Measurements from ENCODE around the gene KIF1A. TPM values are rescaled to one million over a fixed set of nuclear protein-coding genes. Genes with fewer than 3 reads are reported as not detected.

The KIF1A gene
- polyA plus RNA-seq, 1 donor (not counting 4 experiments of a cell fraction or from before 2014, with no cell fraction given), result not detected

DNA sequence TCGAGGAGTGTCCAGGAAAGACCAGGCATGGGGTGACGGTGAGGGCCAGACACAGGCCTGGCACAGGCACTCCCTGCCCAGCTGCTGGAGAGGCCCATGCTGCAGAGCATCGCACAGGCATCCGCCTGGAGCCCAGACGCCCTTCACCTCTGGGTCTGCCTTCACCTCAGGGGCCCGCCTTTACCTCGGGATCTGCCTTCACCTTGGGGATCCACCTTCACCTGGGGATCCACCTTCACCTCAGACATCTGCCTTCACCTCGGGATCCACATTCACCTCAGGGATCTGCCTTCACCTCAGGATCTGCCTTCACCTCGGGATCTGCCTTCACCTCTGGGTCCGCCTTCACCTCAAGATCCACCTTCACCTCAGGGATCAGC lies 7.7 kb downstream of the KIF1A start:
- dilution Hi-C loops (cut with MboI; ENCODE audit: extremely low pct_ligation_motif_present, low sequenced_read_pairs), result no loop called here
- H3K4me2 ChIP-seq (ENCODE audit: control insufficient read depth, extremely low read depth, insufficient read depth, low read depth, low read length), result no peak overlapping the region
- no peak overlapping the region for H3K27ac ChIP-seq (ENCODE audit: control insufficient read depth, insufficient read depth, low read length)
- H3K36me3 ChIP-seq (ENCODE audit: control insufficient read depth in 2 of 2, extremely low read depth in 1 of 2, insufficient read depth in 2 of 2, low read length in 2 of 2), result no peaks in the 10 kb centered on the region
- H2AFZ ChIP-seq (ENCODE audit: control insufficient read depth, low read length), result no peak overlapping the region
- peaks cover 3% of the 10 kb centered on the region for H3K27me3 ChIP-seq (ENCODE audit: control insufficient read depth, extremely low read depth, insufficient read depth, low read length)
- no peak overlapping the region for H3K4me3 ChIP-seq (ENCODE audit: control insufficient read depth in 2 of 3, extremely low read depth in 1 of 3, insufficient read depth in 2 of 3, low read depth in 1 of 3, low read length in 3 of 3)
- DNase-seq (ENCODE audit: low read depth, low spot score), result no peak
- H3K4me1 ChIP-seq (ENCODE audit: control insufficient read depth, extremely low read depth, insufficient read depth, low read length), result no peaks in the 10 kb centered on the region
- peaks cover 11% of the 10 kb centered on the region for H3K9me3 ChIP-seq (ENCODE audit: control insufficient read depth, low read depth, low read length)
- no peak overlapping the region for H3K9ac ChIP-seq (ENCODE audit: control insufficient read depth, extremely low read depth, insufficient read depth, low read length)
- TF ChIP-seq EZH2 (IDR thresholded peaks at IDR 0.05; ENCODE audit: low read length), result no peak
- TF ChIP-seq CTCF (optimal IDR thresholded peaks at IDR 0.05 in 1 of 3, IDR thresholded peaks at IDR 0.05 in 1 of 3, conservative IDR thresholded peaks at IDR 0.05 in 1 of 3; ENCODE audit: extremely low read depth in 1 of 3, insufficient read depth in 2 of 3, low read length in 3 of 3), result no peak
- FAIRE-seq, result no peak
- H3K79me2 ChIP-seq (ENCODE audit: control insufficient read depth, insufficient read depth, low read length), result no peaks in the 10 kb centered on the region
- H3K9me1 ChIP-seq (ENCODE audit: control insufficient read depth, extremely low read depth, insufficient read depth, low read length), result no peaks in the 10 kb centered on the region
- H4K20me1 ChIP-seq (ENCODE audit: control insufficient read depth, extremely low read depth, insufficient read depth, low read length), result no peaks in the 10 kb centered on the region

DNA sequence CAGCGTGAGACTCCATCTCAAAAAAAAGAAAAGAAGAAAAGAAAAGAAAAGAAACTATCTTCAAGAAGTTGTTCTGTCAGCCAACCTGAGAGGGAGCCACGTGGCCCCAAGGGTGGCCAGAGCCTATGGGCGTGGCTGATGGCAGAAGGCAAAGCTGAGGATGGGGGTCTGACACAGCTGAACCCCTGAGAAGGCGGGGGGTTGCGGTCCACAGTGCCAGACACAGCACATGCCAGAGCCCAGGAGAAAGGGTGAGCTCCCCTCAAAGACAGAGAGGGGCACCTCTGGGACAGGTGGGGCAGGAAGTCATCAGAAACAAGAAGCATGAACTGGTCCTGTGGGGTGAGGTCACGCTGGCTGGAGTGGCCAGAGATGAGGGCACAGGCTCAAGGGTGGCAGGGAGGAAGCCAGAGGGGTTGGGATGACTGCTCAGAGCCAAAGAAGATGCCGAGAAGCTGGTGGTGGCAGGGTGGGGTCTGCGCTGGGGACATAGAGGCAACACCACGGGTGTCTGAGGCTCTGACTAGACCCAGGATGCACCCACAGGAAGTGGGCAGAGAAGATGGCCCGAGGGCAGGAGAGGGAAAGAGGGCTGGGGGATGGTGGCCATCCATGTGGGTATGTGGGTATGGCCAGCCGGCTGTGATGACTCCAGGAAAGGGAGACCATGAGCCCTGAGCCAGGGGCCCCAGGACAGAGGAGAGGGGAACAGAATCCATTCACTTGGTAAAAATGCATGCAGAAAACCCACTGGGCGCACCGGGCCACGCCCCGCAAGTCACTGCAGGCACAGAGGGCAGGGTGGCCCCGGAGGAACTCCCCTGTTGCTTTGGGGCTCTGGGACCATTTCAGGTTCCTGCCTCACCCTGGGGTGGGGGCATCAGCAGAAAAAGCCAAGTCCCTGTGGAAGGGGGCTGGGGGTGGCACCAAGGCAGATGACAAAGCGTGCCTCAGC lies 8.4 kb downstream of the KIF1A start:
- H3K79me2 ChIP-seq (ENCODE audit: control insufficient read depth, insufficient read depth, low read length), result no peaks in the 10 kb centered on the region
- H3K9me1 ChIP-seq (ENCODE audit: control insufficient read depth, extremely low read depth, insufficient read depth, low read length), result no peaks in the 10 kb centered on the region
- TF ChIP-seq EZH2 (IDR thresholded peaks at IDR 0.05; ENCODE audit: low read length) (no peak), CTCF (optimal IDR thresholded peaks at IDR 0.05 in 1 of 3, IDR thresholded peaks at IDR 0.05 in 1 of 3, conservative IDR thresholded peaks at IDR 0.05 in 1 of 3; ENCODE audit: extremely low read depth in 1 of 3, insufficient read depth in 2 of 3, low read length in 3 of 3) (no peak)
- no peaks in the 10 kb centered on the region for H3K27me3 ChIP-seq (ENCODE audit: control insufficient read depth, extremely low read depth, insufficient read depth, low read length)
- H4K20me1 ChIP-seq (ENCODE audit: control insufficient read depth, extremely low read depth, insufficient read depth, low read length), result no peaks in the 10 kb centered on the region
- no peak overlapping the region for H3K9ac ChIP-seq (ENCODE audit: control insufficient read depth, extremely low read depth, insufficient read depth, low read length)
- dilution Hi-C loops (cut with MboI; ENCODE audit: extremely low pct_ligation_motif_present, low sequenced_read_pairs), result no loop called here
- no peak overlapping the region for H3K27ac ChIP-seq (ENCODE audit: control insufficient read depth, insufficient read depth, low read length)
- H3K4me2 ChIP-seq (ENCODE audit: control insufficient read depth, extremely low read depth, insufficient read depth, low read depth, low read length), result no peak overlapping the region
- DNase-seq (ENCODE audit: low read depth, low spot score) (no peak), FAIRE-seq (no peak)
- peaks cover 11% of the 10 kb centered on the region for H3K9me3 ChIP-seq (ENCODE audit: control insufficient read depth, low read depth, low read length)
- no peak overlapping the region for H3K4me3 ChIP-seq (ENCODE audit: control insufficient read depth in 2 of 3, extremely low read depth in 1 of 3, insufficient read depth in 2 of 3, low read depth in 1 of 3, low read length in 3 of 3)
- no peak overlapping the region for H2AFZ ChIP-seq (ENCODE audit: control insufficient read depth, low read length)
- H3K4me1 ChIP-seq (ENCODE audit: control insufficient read depth, extremely low read depth, insufficient read depth, low read length), result no peaks in the 10 kb centered on the region
- H3K36me3 ChIP-seq (ENCODE audit: control insufficient read depth in 2 of 2, extremely low read depth in 1 of 2, insufficient read depth in 2 of 2, low read length in 2 of 2), result no peaks in the 10 kb centered on the region
